H9 (cell line): ENCODE data around the gene CNKSR1. TPM values are rescaled to one million over a fixed set of nuclear protein-coding genes. Genes with fewer than 3 reads are reported as not detected.

Experiments
- DNase-seq: peaks from one replicate; pipeline ENCODE4 v3.0.0-alpha.2; 2017
- H2AFZ ChIP-seq: one replicate; pipeline ENCODE4 v1.6.1; 2013; ENCODE audit warnings: mild to moderate bottlenecking, low read length, control low read depth, moderate library complexity
- H2AK5ac ChIP-seq: 2 replicates; pipeline ENCODE4 v1.6.1; 2013; ENCODE audit warnings: low read length, control low read depth, mixed read lengths; ENCODE audit not compliant: insufficient read length
- H2BK120ac ChIP-seq: one replicate; pipeline ENCODE4 v1.6.1; 2013; ENCODE audit warnings: low read depth, mild to moderate bottlenecking, low read length, control low read depth, inconsistent platforms; ENCODE audit not compliant: poor library complexity, severe bottlenecking
- H2BK12ac ChIP-seq: 2 replicates; pipeline ENCODE4 v1.6.1; 2013; ENCODE audit warnings: low read length, control low read depth, mixed read lengths, low read depth; ENCODE audit not compliant: insufficient read length
- H2BK15ac ChIP-seq: 2 replicates; pipeline ENCODE4 v1.6.1; 2013; ENCODE audit warnings: low read depth, low read length, control low read depth
- H2BK20ac ChIP-seq: one replicate; pipeline ENCODE4 v1.6.1; 2013; ENCODE audit warnings: low read depth, mild to moderate bottlenecking, low read length, control low read depth, inconsistent platforms; ENCODE audit not compliant: poor library complexity, severe bottlenecking
- H2BK5ac ChIP-seq: 2 replicates; pipeline ENCODE4 v1.6.1; 2013; ENCODE audit warnings: low read length, control low read depth, mixed read lengths; ENCODE audit not compliant: insufficient read length
- H3K14ac ChIP-seq: 2 replicates; pipeline ENCODE4 v1.6.1; 2013; ENCODE audit warnings: low read length, control low read depth; ENCODE audit not compliant: insufficient read depth
- H3K18ac ChIP-seq: 2 replicates; pipeline ENCODE4 v1.6.1; 2013; ENCODE audit warnings: low read depth, mild to moderate bottlenecking, mixed read lengths, low read length, control low read depth; ENCODE audit not compliant: insufficient read length
- H3K23ac ChIP-seq: 2 replicates; pipeline ENCODE4 v1.6.1; 2013; ENCODE audit warnings: low read length, control low read depth, mixed read lengths, low read depth; ENCODE audit not compliant: insufficient read length
- H3K23me2 ChIP-seq: 2 replicates; pipeline ENCODE4 v1.6.1; 2013; ENCODE audit warnings: low read depth, mild to moderate bottlenecking, mixed read lengths, low read length, control low read depth; ENCODE audit not compliant: insufficient read length, poor library complexity, severe bottlenecking
- H3K27ac ChIP-seq: 2 replicates; pipeline ENCODE4 v1.5.1; 2013; ENCODE audit warnings: low read length, control low read depth, mixed read lengths, low read depth; ENCODE audit not compliant: insufficient read length
- H3K27me3 ChIP-seq: 2 replicates; pipeline ENCODE4 v1.6.1; 2013; ENCODE audit warnings: low read length, control low read depth, inconsistent platforms; ENCODE audit not compliant: insufficient read depth
- H3K4ac ChIP-seq: 2 replicates; pipeline ENCODE4 v1.6.1; 2013; ENCODE audit warnings: low read depth, mild to moderate bottlenecking, control low read depth, inconsistent platforms, low read length, moderate library complexity
- H3K4me1 ChIP-seq: 2 replicates; pipeline ENCODE4 v1.6.1; 2013; ENCODE audit warnings: low read length, control low read depth, inconsistent platforms; ENCODE audit not compliant: insufficient read depth
- H3K4me2 ChIP-seq: 2 replicates; pipeline ENCODE4 v1.6.1; 2013; ENCODE audit warnings: low read length, control low read depth, mixed read lengths; ENCODE audit not compliant: insufficient read length, insufficient read depth
- H3K56ac ChIP-seq: 2 replicates; pipeline ENCODE4 v1.6.1; 2013; ENCODE audit warnings: low read depth, mild to moderate bottlenecking, mixed read lengths, low read length, control low read depth; ENCODE audit not compliant: insufficient read length
- H3K79me1 ChIP-seq: 2 replicates; pipeline ENCODE4 v1.6.1; 2013; ENCODE audit warnings: low read depth, mild to moderate bottlenecking, moderate library complexity, low read length, control low read depth, inconsistent platforms; ENCODE audit not compliant: insufficient read depth, poor library complexity, severe bottlenecking
- H3K79me2 ChIP-seq: 2 replicates; pipeline ENCODE4 v1.6.1; 2013; ENCODE audit warnings: low read length, control low read depth, inconsistent platforms; ENCODE audit not compliant: insufficient read depth
- H3K9ac ChIP-seq: 2 replicates; pipeline ENCODE4 v1.6.1; 2013; ENCODE audit warnings: low read length, control low read depth, mixed read lengths; ENCODE audit not compliant: insufficient read length; ENCODE audit errors: extremely low read depth
- H3K9me3 ChIP-seq: one replicate; pipeline ENCODE4 v1.6.1; 2013; ENCODE audit warnings: low read depth, low read length, inconsistent platforms; ENCODE audit not compliant: control insufficient read depth
- H3T11ph ChIP-seq: one replicate; pipeline ENCODE4 v1.6.1; 2013; ENCODE audit warnings: mild to moderate bottlenecking, low read length, control low read depth, inconsistent platforms
- H4K20me1 ChIP-seq: one replicate; pipeline ENCODE4 v1.6.1; 2013; ENCODE audit not compliant: control insufficient read depth, insufficient read length, insufficient read depth
- H4K5ac ChIP-seq: 2 replicates; pipeline ENCODE4 v1.6.1; 2013; ENCODE audit warnings: low read depth, mild to moderate bottlenecking, mixed read lengths, low read length, control low read depth; ENCODE audit not compliant: insufficient read length
- H4K8ac ChIP-seq: replicated peaks from 2 replicates; pipeline ENCODE4 v1.6.1; 2013; ENCODE audit warnings: low read length, control low read depth, mixed read lengths, low read depth; ENCODE audit not compliant: insufficient read length
- H4K91ac ChIP-seq: 2 replicates; pipeline ENCODE4 v1.6.1; 2013; ENCODE audit warnings: low read depth, mild to moderate bottlenecking, moderate library complexity, mixed read lengths, low read length, control low read depth; ENCODE audit not compliant: insufficient read length
- H3K27ac Mint-ChIP-seq, 3 experiments: 2 replicates in 2 of 3; 3 replicates in 1 of 3; pipeline ENCODE4 v1.8.0; 2020 to 2021; ENCODE audit warnings: mixed read lengths in 3 of 3, mild to moderate bottlenecking in 1 of 3, moderate library complexity in 1 of 3
- H3K27me3 Mint-ChIP-seq: 2 replicates; pipeline ENCODE4 v1.8.0; 2021; ENCODE audit warnings: low read depth, mild to moderate bottlenecking, moderate library complexity, mixed read lengths
- H3K36me3 Mint-ChIP-seq, 3 experiments: 2 replicates in 2 of 3; 3 replicates in 1 of 3; pipeline ENCODE4 v1.8.0; 2020 to 2021; ENCODE audit warnings: low read depth in 3 of 3, mixed read lengths in 3 of 3; ENCODE audit not compliant: insufficient read depth in 1 of 3
- H3K4me1 Mint-ChIP-seq, 2 experiments: 2 replicates each; pipeline ENCODE4 v1.8.0; 2020; ENCODE audit warnings: mixed read lengths in 2 of 2
- H3K4me3 Mint-ChIP-seq, 2 experiments: 2 replicates in 1 of 2; 3 replicates in 1 of 2; pipeline ENCODE4 v1.8.0; 2020 to 2021; ENCODE audit warnings: mild to moderate bottlenecking in 2 of 2, mixed read lengths in 2 of 2, moderate library complexity in 1 of 2
- H3K9me3 Mint-ChIP-seq, 2 experiments: 2 replicates in 1 of 2; 3 replicates in 1 of 2; pipeline ENCODE4 v1.8.0; 2020; ENCODE audit warnings: mild to moderate bottlenecking in 2 of 2, mixed read lengths in 2 of 2, moderate library complexity in 1 of 2
- CTCF ChIP-seq: fragments of 200-600 bp; sonication (generic); conservative IDR thresholded peaks from 3 replicates; pipeline ENCODE4 v1.8.0; 2021; ENCODE audit warnings: antibody characterized with exemption, mild to moderate bottlenecking
- WGBS: extraction: QIAGEN DNeasy Blood & Tissue Kit; methylation state at CpG from one replicate; pipeline ENCODE4 v1.1.7; 2013; ENCODE audit warnings: missing lambda C conversion rate, low lambda C conversion rate, mixed read lengths; ENCODE audit not compliant: insufficient read length; ENCODE audit errors: extremely low coverage; 5-methylcytosine and 5-hydroxymethylcytosine counted together
- total RNA-seq: library from RNA; stranded (reverse); gene quantifications from 2 replicates; pipeline ENCODE4 v1.2.1, GENCODE V29; 2021

Gene CNKSR1
- total RNA-seq, 1 experiment from 2014 or later = 26.3 TPM

- no peak overlapping the region for H3K23ac ChIP-seq
- no peak overlapping the region; the same call in 1 of the 2 replicates for H3K14ac ChIP-seq
- peaks cover 23 to 24% of the 10 kb centered on the region in 2 experiments for H3K4me1 Mint-ChIP-seq
- peak overlapping the region; percentile 38 to 97 (median 65) for H3K27ac Mint-ChIP-seq
- H2AFZ ChIP-seq = no peak overlapping the region
- H3K36me3 Mint-ChIP-seq = peaks cover 18 to 24% (median 23%) of the 10 kb centered on the region in 3 experiments
- no CpG with 5 or more reads among the region's 30 CpGs for WGBS
- no peak overlapping the region for H3K18ac ChIP-seq
- no peak overlapping the region for H2BK12ac ChIP-seq
- H3T11ph ChIP-seq = no peak overlapping the region
- H2BK20ac ChIP-seq = no peak overlapping the region
- no peaks in the 10 kb centered on the region for H3K9me3 ChIP-seq
- H2BK15ac ChIP-seq = no peak overlapping the region
- H3K4me1 ChIP-seq = no peaks in the 10 kb centered on the region
- TF ChIP-seq CTCF = peak; percentile 23; the same call in 1 of the 3 replicates
- no peak overlapping the region for H2BK120ac ChIP-seq
- no peak overlapping the region for H4K5ac ChIP-seq
- H3K27me3 Mint-ChIP-seq = peaks cover 5% of the 10 kb centered on the region
- peak overlapping the region; percentile 81 for H3K9ac ChIP-seq
- peaks cover 8% of the 10 kb centered on the region for H3K79me1 ChIP-seq
- peak overlapping the region; percentile 77 for H3K4me2 ChIP-seq
- no peak overlapping the region for H4K91ac ChIP-seq
- H3K4ac ChIP-seq = no peak overlapping the region
- peak overlapping the region; percentile 96 to 98 for H3K4me3 Mint-ChIP-seq
- peaks cover 22% of the 10 kb centered on the region; the same call in 1 of the 2 replicates for H3K79me2 ChIP-seq
- H3K56ac ChIP-seq = no peak overlapping the region
- no peak for DNase-seq
- H4K20me1 ChIP-seq = no peaks in the 10 kb centered on the region
- H3K27ac ChIP-seq = no peak overlapping the region
- H3K9me3 Mint-ChIP-seq = peaks cover 4 to 12% of the 10 kb centered on the region in 2 experiments
- H2BK5ac ChIP-seq = no peak overlapping the region
- H2AK5ac ChIP-seq = no peak overlapping the region
- H4K8ac ChIP-seq = no peak overlapping the region
- peaks cover 10% of the 10 kb centered on the region for H3K23me2 ChIP-seq
- no peaks in the 10 kb centered on the region for H3K27me3 ChIP-seq
Observed at GRCh38 chr1:26234644-26235370, 57.5 kb downstream of the CNKSR1 start.
